GM12865 (cell line): ENCODE data around the gene VDAC2.
A peak's percentile ranks its signal among the peaks of the same experiment; 100 is the strongest.

Experiments
- DNase-seq: peaks from one replicate; pipeline ENCODE4 v3.0.0; 2010; ENCODE audit warnings: low read depth
- H3K4me3 ChIP-seq: 2 replicates; pipeline ENCODE4 v1.5.1; 2011; ENCODE audit warnings: mild to moderate bottlenecking, low read depth, low read length, control low read depth
- TF ChIP-seq, protein P1 (sequence below): IDR thresholded peaks from 2 replicates; pipeline ENCODE4 v1.5.1; 2011; ENCODE audit warnings: low read length, control low read depth, low read depth, inconsistent platforms; ENCODE audit not compliant: insufficient read depth; ENCODE audit errors: missing control alignments

VDAC2 gene

DNA sequence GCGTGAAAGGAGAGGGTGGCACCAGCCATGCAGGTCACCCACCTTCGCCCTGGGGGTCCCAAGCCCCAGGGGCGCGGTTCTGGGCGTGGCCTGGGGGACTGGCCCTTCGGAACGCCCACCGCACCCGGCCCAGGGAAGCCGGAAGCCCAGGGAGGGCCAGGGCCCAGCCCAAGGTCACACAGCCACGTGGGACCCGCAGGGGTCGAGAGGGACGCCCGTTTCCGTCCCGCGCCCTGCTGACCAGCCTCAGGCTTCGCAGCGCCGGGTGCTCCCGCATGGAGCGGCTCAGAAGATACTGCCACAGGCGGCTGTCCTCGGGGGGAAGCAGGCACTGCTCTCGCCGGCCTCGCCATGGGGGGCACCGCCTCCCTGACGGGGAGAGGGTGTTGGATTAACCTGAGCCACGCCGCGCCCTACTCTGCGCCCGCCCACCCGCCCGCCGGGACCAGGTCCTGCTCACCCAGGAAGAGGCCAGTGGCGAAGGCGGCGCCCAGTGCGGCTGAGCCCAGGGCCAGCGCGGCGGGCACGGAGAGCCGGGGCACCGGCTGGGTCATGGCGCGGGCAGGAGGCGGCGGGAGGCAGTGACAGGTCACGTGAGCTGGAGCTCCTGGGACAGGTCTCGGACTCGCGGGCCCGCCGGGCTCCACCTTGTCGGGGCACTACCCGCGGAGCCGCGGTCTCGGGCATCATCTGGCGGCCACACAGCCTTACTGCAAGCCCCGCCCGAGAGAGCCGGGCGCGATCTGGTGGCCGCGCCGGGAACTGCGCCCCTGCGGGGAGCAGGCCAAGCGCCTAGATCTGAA, 25.0 kb downstream of the VDAC2 start, which contains the start of gene COMTD1:
Gene COMTD1 (minus strand): TSS at position 583 of the 803 bp plus-strand sequence. CDS start 29 bp downstream, at position 554.
- DNase-seq = peak; percentile 98
- TF ChIP-seq, protein P1, sequence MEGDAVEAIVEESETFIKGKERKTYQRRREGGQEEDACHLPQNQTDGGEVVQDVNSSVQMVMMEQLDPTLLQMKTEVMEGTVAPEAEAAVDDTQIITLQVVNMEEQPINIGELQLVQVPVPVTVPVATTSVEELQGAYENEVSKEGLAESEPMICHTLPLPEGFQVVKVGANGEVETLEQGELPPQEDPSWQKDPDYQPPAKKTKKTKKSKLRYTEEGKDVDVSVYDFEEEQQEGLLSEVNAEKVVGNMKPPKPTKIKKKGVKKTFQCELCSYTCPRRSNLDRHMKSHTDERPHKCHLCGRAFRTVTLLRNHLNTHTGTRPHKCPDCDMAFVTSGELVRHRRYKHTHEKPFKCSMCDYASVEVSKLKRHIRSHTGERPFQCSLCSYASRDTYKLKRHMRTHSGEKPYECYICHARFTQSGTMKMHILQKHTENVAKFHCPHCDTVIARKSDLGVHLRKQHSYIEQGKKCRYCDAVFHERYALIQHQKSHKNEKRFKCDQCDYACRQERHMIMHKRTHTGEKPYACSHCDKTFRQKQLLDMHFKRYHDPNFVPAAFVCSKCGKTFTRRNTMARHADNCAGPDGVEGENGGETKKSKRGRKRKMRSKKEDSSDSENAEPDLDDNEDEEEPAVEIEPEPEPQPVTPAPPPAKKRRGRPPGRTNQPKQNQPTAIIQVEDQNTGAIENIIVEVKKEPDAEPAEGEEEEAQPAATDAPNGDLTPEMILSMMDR = peak; percentile 100
- peak within 1 kb of the TSS; percentile 88 for H3K4me3 ChIP-seq

DNA sequence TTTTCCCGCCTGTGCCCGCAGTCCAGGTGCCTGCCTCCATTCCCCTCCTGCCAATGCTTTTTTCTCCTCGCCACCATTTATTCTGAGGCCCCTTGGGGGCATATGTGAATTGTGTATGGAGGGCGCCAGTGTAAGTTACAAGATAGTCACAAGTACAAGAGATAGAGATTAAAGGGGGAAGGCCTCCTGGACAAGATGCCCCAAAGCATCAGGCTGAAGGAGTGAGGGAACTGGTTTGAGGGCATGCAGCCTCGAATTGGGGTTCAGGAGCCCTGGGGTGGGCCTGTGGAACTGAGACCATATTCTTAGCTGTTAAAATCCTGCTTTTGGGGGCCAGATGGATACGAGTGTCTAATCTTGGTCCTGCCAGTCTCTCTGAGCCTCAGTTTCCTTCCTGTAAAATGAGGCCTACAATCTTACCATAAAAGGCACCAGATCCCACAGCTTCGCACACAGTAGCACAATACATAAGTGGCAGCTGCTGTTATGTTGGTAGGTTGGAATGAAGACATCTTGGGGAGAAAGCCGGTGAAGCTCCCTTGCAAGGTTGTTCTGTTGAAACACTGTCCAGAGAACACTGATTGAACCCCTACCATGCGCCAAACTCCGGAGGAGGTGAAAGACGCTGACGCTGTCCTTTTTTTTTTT, 25.7 kb downstream of the VDAC2 start:
- TF ChIP-seq, protein P1 = no peak
- no peak overlapping the region for H3K4me3 ChIP-seq
- DNase-seq = no peak

DNA sequence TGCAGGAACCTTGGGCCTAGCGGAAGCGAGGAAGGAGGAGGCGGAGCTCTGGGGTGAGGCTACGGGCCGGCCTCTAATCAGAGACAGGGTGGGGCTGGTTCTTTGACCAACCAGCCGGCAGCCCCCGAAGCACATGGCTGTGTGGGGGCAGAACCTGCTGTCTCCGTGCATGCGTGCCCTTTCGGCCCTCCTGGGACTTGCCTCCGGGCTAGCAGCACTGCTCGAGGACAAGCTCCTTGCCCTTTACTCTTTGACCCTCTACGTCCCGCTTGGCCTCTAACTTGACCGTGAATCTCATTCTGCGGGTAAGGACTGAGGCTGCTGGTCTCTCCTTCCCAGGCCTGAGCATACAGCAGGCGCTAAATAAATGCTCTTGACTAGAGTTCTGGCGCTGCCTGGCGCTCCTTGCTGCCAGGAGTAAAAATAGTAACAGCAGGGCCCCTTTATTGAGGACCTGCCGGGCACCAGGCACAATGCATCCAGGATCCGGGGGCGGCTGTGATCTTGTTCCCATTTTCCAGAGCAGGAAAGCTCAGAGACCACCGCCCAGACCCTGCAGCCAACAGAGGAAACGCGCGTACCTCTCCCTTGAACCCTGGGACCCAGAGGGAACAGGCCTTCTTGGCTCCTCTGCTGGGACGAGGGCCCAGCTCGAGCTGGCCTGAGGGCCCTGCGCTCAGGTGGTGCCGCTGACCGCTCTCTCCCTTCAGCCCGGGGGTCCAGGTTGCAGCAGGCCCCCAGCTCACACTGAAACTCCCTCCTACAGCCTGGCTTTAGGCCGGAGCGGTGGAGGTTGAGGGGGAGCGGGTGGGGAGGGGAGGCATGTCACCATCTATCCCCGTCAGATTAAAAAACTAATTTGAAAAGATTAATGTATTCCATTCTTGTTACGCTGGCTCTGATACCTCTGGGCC, 27.8 kb downstream of the VDAC2 start:
- DNase-seq = no peak

DNA sequence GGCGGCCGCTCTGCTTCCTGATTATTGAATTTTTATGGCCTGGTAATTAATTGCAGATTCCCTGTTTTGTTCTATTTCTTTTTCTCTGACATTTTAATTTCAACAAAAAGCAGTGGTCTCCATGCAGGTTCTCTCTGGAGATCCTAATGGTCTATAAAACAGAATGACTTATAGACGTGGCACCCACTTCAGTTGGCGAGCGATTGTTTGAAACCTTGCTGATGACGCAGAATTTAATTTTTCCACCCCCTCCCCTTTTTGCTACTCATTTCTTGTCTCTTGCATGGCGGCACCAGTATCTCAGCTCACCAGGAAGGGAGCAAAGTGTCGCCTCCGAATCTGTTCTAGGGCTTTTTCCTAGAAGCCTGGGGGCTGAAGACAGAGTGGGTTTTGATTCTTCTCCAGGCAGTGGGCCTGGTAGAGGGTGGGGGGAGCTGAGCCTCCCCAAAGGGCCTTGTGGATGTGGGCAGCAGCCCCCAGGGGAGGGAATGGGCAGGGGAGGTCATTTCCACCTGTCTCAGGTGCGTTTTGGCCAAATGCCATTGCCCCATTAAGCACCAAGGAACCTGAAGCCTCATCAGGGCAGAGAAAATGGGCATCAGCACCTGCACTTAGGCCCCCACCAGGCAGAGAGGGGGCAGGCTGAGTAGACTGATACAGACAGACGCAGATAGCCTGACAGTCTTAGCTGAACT, 28.6 kb downstream of the VDAC2 start:
- DNase-seq = no peak
- H3K4me3 ChIP-seq = no peak overlapping the region
- TF ChIP-seq, protein P1 = no peak

More for the DNA sequence above, 27.8 kb downstream of the VDAC2 start:
- H3K4me3 ChIP-seq = no peak overlapping the region
- TF ChIP-seq, protein P1 = no peak

DNA sequence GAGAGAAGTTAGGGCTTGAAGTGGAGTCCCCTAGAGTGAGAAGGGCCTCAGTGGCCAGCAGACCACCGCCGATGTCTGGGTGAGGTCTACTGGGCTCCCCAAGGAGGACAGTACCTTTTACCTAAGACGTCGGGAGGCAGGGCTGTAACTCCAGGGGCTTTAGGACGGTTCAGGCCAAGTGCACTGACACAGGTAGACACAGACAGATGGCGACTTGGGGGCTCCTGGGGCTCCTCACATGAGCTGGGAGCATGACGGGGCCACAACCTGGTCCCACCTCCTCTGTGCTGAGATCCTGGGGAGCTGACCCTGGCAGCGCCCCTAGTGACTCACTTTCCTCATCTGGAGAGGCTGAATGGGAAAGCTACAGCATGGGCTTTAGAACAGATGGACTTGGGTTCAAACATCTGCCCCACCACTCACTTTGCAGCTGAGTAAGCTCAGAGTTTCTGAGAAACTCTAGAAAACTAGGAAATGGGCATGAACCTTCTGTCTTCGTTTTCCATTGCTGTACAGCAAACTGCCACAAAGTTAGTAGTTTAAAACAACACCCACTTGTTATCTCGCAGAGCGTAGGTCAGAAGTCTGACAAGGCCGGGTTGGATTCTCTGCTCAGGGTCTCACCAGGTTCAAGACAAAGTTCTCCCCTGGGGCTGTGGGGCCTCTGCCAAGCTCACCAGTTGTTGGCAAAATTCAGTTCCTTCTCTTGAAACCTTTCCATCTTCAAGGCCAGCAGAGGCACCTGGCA, 29.9 kb downstream of the VDAC2 start:
- TF ChIP-seq, protein P1 = no peak
- no peak overlapping the region for H3K4me3 ChIP-seq
- no peak for DNase-seq
